Coronary artery (tissue), 2 donors: ENCODE results near the gene ZNF281.

Experiments
- DNase-seq: peaks from one replicate; pipeline ENCODE4 v3.0.0-alpha.2; 2017; ENCODE audit warnings: low spot score
- H3K27ac ChIP-seq, 2 donors: fragments of 200-600 bp; sonication (generic); one replicate each; pipeline ENCODE4 v1.5.1; 2016 to 2019
- H3K4me3 ChIP-seq: fragments of 200-600 bp; sonication (generic); 2 replicates; pipeline ENCODE4 v1.5.1; 2016; ENCODE audit warnings: mild to moderate bottlenecking, moderate library complexity
- TF ChIP-seq, protein P1 (sequence below): fragments of 200-600 bp; sonication (generic); IDR thresholded peaks from one replicate; pipeline ENCODE4 v1.5.1; 2019; ENCODE audit warnings: antibody characterized with exemption

The ZNF281 gene

DNA sequence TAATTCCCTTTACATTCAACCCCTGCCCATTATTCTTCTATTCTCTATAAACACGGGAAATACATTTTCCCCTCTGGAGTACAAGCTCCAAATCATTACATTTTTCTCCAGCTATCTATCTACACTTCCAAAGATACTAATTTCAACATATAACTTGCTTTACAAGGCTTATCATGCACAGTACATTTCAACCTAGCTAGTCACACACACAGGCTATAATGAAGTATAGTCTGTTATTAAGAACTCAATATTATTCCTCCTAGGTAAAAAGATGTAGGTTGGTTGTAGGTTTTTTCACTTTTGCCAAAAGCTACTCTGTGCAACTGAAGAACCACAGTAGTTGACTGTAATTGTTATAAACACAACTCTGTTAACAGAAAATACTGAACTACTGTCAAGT lies 8.1 kb downstream of the ZNF281 start:
- no peak overlapping the region for H3K27ac ChIP-seq
- no peak overlapping the region for H3K4me3 ChIP-seq
- TF ChIP-seq, protein P1, sequence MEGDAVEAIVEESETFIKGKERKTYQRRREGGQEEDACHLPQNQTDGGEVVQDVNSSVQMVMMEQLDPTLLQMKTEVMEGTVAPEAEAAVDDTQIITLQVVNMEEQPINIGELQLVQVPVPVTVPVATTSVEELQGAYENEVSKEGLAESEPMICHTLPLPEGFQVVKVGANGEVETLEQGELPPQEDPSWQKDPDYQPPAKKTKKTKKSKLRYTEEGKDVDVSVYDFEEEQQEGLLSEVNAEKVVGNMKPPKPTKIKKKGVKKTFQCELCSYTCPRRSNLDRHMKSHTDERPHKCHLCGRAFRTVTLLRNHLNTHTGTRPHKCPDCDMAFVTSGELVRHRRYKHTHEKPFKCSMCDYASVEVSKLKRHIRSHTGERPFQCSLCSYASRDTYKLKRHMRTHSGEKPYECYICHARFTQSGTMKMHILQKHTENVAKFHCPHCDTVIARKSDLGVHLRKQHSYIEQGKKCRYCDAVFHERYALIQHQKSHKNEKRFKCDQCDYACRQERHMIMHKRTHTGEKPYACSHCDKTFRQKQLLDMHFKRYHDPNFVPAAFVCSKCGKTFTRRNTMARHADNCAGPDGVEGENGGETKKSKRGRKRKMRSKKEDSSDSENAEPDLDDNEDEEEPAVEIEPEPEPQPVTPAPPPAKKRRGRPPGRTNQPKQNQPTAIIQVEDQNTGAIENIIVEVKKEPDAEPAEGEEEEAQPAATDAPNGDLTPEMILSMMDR: no peak
- DNase-seq: no peak

DNA sequence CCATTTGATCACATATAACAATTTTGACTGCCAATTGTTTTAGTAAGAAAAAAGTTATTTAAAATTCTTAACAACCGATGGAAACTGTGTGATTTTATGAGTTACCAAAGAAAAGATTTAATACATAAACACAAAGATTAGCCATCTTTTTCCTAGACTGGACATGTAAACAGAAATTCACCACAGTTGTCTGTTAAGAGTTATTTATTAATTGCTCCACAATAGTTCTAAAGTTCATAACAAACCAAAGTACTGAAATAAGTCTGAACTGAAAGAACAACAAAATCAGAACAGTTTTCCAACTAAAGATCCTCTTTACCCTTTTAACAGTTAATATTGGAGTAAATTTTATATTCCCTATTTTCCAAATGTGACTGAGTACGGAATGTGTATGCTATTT lies 8.6 kb downstream of the ZNF281 start:
- Histone ChIP-seq H3K27ac (no peak overlapping the region), H3K4me3 (no peak overlapping the region)
- no peak for DNase-seq
- TF ChIP-seq, protein P1: no peak

DNA sequence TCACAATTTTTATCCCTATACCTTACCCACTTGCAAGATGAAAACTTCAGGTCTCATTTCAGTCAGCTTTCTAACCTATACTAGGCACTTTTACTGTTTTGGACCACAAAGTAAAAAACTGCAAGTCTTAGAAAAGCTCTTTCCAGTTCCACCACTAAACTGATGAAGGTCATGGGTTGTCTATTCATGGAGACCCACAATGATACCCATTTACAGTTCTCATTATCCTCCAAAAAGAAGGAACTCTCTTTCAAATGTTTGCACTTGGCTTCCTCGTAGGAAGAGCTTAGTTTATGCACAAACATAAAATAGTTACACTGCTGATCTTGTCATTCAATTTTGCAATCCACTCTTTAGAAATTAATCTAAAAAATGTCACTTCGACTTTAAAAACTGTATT lies 9.3 kb downstream of the ZNF281 start:
- DNase-seq: no peak
- no peak overlapping the region for H3K4me3 ChIP-seq
- no peak overlapping the region for H3K27ac ChIP-seq
- TF ChIP-seq, protein P1: no peak

DNA sequence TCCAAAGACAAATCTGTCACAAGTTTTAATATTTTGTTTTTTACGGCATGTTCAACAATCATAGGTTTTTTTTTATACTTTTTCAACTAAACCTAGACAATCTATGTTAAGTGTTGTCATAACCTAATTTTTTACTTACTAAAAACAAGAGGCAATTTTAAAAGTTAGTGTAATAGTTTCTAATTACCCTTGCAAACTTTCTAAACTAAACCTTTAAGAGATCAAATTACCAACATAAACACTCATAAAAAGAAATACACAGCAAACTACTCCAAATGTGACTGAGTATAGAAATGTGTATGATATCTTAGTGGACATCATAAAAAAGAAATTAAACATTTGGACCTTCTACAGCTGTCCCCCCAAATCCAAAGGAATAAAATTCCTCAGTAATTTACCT lies 10.0 kb downstream of the ZNF281 start:
- DNase-seq: no peak
- TF ChIP-seq, protein P1: no peak
- H3K27ac ChIP-seq: no peak overlapping the region
- H3K4me3 ChIP-seq: no peak overlapping the region

DNA sequence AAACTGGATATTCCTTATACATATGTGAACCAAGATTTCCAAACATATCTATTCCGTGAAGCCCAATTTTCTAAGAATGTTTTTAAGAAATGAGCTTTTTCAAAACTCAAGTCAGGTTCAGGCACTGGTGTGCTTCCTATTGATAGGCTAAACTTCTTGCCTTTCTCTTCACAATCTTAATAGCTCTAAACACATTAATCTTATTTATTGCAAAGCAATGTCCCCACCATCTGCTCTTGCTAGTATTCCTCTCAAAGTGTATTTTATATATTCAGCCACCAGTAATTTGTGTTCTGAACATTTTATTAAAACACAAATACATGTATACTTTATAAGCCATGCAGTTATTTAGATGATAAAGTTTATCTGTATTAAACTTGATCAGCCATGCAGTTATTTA lies 11.5 kb downstream of the ZNF281 start:
- TF ChIP-seq, protein P1: no peak
- DNase-seq: no peak
- no peak overlapping the region for H3K27ac ChIP-seq
- no peak overlapping the region for H3K4me3 ChIP-seq

DNA sequence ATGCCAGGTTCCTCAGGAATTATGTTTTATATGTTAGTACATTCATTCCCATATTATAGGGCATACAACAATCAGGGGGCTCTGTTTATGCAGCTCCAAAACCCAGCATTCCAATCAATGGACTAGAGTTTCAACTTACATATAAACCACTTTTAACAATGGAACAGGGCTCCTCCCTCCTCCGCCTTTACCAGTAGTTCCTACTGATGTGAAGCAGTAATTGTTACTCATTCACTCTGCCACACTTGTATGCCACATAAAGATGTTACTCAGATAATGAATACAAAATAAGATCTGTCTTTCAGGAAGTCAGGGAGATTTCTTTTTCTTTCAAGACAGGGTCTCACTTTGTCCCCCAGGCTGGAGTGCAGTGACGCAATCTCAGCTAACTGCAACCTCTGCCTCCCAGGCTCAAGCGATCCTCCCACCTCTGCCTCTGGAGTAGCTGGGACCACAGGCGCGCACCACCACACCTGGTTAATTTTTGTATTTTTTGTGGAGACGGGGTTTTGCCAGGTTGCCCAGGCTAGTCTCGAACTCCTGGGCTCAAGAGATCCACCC lies 17.1 kb downstream of the ZNF281 start:
- Histone ChIP-seq H3K4me3 (no peak overlapping the region), H3K27ac (no peak overlapping the region)
- TF ChIP-seq, protein P1: no peak
- DNase-seq: no peak

DNA sequence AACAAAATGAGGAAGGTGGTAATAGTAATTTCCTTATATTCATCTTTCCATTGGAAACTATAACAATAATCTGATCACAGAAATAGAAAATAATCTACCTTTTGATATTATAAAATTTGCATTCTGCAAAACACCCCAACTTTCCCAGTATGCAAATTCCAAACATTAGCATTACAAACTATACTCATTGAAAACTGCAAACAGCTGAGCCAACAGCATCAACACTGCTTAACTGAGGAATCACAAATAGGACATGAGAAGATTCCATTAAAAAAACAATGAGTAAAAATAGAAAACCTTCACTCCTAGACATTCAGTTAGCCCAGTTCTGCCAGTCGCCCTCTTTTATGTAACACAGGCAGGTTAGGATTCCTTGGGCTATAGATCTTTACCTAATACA lies 18.1 kb downstream of the ZNF281 start:
- H3K27ac ChIP-seq: no peak overlapping the region
- TF ChIP-seq, protein P1: no peak

More for the DNA sequence above, 18.1 kb downstream of the ZNF281 start:
- DNase-seq: no peak
- H3K4me3 ChIP-seq: no peak overlapping the region
